Neural progenitor cell (in vitro differentiated cells): ENCODE data around the gene CCDC51.

Experiments
- EZH2phosphoT487 ChIP-seq: fragments of 200-600 bp; sonication (generic); IDR thresholded peaks from 2 replicates; pipeline ENCODE4 v1.6.1; 2017; ENCODE audit warnings: antibody characterized with exemption
- TF ChIP-seq, protein P1 (sequence below): fragments of 200-600 bp; sonication (generic); IDR thresholded peaks from 2 replicates; pipeline ENCODE4 v1.5.1; 2017; ENCODE audit warnings: antibody characterized with exemption, mild to moderate bottlenecking

DNA sequence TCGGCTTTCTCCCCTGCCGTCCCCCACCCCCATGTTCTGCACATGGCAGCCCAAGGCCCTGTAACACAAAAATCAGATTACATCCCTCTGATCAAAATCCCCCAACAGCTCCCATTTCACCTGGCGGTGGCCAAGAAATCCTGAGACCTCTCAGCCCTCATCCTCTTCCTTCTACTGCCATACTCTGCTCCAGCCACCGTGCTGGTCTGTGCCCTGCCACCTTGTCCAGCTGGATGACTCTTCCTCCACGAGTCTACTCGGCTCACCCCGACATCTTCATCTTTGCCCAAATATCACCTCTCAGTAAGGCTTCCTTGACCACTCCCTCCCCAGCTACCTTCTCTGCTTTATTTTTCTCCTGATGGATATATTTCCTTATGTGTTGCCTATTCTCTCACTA is 3.1 kb downstream of the CCDC51 start:
- no peak for TF ChIP-seq EZH2phosphoT487
- TF ChIP-seq, protein P1, sequence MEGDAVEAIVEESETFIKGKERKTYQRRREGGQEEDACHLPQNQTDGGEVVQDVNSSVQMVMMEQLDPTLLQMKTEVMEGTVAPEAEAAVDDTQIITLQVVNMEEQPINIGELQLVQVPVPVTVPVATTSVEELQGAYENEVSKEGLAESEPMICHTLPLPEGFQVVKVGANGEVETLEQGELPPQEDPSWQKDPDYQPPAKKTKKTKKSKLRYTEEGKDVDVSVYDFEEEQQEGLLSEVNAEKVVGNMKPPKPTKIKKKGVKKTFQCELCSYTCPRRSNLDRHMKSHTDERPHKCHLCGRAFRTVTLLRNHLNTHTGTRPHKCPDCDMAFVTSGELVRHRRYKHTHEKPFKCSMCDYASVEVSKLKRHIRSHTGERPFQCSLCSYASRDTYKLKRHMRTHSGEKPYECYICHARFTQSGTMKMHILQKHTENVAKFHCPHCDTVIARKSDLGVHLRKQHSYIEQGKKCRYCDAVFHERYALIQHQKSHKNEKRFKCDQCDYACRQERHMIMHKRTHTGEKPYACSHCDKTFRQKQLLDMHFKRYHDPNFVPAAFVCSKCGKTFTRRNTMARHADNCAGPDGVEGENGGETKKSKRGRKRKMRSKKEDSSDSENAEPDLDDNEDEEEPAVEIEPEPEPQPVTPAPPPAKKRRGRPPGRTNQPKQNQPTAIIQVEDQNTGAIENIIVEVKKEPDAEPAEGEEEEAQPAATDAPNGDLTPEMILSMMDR = no peak
